HPDE6-E6E7 (cell line): Measurements from ENCODE around the gene CLSTN3.
"Not testable (repeated sequence)": the region's sequence is repeated elsewhere in the genome, so short reads cannot be mapped to it uniquely, and the experiment has no call there.

Experiments used
- DNase-seq: peaks from one replicate; pipeline ENCODE4 v3.0.0; 2011; ENCODE audit warnings: missing footprints; ENCODE audit errors: extremely low spot score

The CLSTN3 gene

GRCh38 chr12:7103837-7104584 lies 26.2 kb upstream of the CLSTN3 start:
- DNase-seq: no peak

GRCh38 chr12:7106082-7106481 lies 24.1 kb upstream of the CLSTN3 start:
- DNase-seq: no peak

GRCh38 chr12:7107181-7107580 lies 23.0 kb upstream of the CLSTN3 start:
- not testable (repeated sequence) for DNase-seq

- DNase-seq: no peak
Observed at GRCh38 chr12:7107636-7108002, 22.6 kb upstream of the CLSTN3 start.

GRCh38 chr12:7108003-7108795 lies 22.0 kb upstream of the CLSTN3 start:
- peak; percentile 86 for DNase-seq

- peak; percentile 66 for DNase-seq
Observed at GRCh38 chr12:7108796-7109571, 21.2 kb upstream of the CLSTN3 start, which contains the start of gene C1RL. Gene C1RL (minus strand): TSS chr12:7109214. CDS start chr12:7109180, 34 bp downstream.

- no peak for DNase-seq
Observed at GRCh38 chr12:7109572-7109920, 20.6 kb upstream of the CLSTN3 start.

- DNase-seq: no peak
Observed at GRCh38 chr12:7110661-7111060, 19.5 kb upstream of the CLSTN3 start.

GRCh38 chr12:7112041-7112440 lies 18.1 kb upstream of the CLSTN3 start:
- DNase-seq: no peak

GRCh38 chr12:7113389-7113871 lies 16.7 kb upstream of the CLSTN3 start:
- peak; percentile 47 for DNase-seq

- no peak for DNase-seq
Observed at GRCh38 chr12:7114008-7114407, 16.2 kb upstream of the CLSTN3 start.

GRCh38 chr12:7114851-7115250 lies 15.3 kb upstream of the CLSTN3 start:
- DNase-seq: no peak

GRCh38 chr12:7116196-7116595 lies 14.0 kb upstream of the CLSTN3 start:
- no peak for DNase-seq

GRCh38 chr12:7116916-7117315 lies 13.3 kb upstream of the CLSTN3 start:
- DNase-seq: no peak

- no peak for DNase-seq
Observed at GRCh38 chr12:7117670-7118069, 12.5 kb upstream of the CLSTN3 start.

- no peak for DNase-seq
Observed at GRCh38 chr12:7118881-7119280, 11.3 kb upstream of the CLSTN3 start.

GRCh38 chr12:7120166-7120565 lies 10.0 kb upstream of the CLSTN3 start:
- DNase-seq: no peak

GRCh38 chr12:7121324-7121723 lies 8.8 kb upstream of the CLSTN3 start:
- no peak for DNase-seq

GRCh38 chr12:7122811-7123769 lies 7.1 kb upstream of the CLSTN3 start:
- no peak for DNase-seq

- no peak for DNase-seq
Observed at GRCh38 chr12:7123806-7124522, 6.2 kb upstream of the CLSTN3 start.
